GM19467 (cell line): ENCODE results near the gene RPS28.
"Not testable (repeated sequence)": the region's sequence is repeated elsewhere in the genome, so short reads cannot be mapped to it uniquely, and the experiment has no call there.

Experiments
- ATAC-seq: cut with Tn5 transposase; IDR thresholded peaks from one replicate; pipeline ENCODE4 v1.9.1; 2021; ENCODE audit warnings: mild to moderate bottlenecking, moderate library complexity; ENCODE audit not compliant: unreplicated experiment

RPS28 gene

GRCh38 chr19:8340341-8341096 lies 19.2 kb downstream of the RPS28 start:
- no peak for ATAC-seq

GRCh38 chr19:8341504-8341903 lies 20.2 kb downstream of the RPS28 start:
- not testable (repeated sequence) for ATAC-seq

- ATAC-seq, result no peak
These were observed 21.0 kb downstream of the RPS28 start for GRCh38 chr19:8342316-8342683.

GRCh38 chr19:8342684-8343482 lies 21.6 kb downstream of the RPS28 start, which contains the start of gene KANK3:
TSS of gene KANK3 (minus strand) at chr19:8343262. CDS start at chr19:8337828, 5,434 bp downstream.
- peak; percentile 95 for ATAC-seq

GRCh38 chr19:8343483-8343844 lies 22.2 kb downstream of the RPS28 start:
- no peak for ATAC-seq

GRCh38 chr19:8349629-8350372 lies 28.5 kb downstream of the RPS28 start:
- not testable (repeated sequence) for ATAC-seq

GRCh38 chr19:8352134-8352827 lies 31.0 kb downstream of the RPS28 start:
- ATAC-seq, result no peak

GRCh38 chr19:8352845-8353244 lies 31.5 kb downstream of the RPS28 start:
- ATAC-seq, result not testable (repeated sequence)

GRCh38 chr19:8355631-8356402 lies 34.5 kb downstream of the RPS28 start:
- ATAC-seq, result no peak

- no peak for ATAC-seq
These were observed 35.8 kb downstream of the RPS28 start for GRCh38 chr19:8357007-8357521.

- no peak for ATAC-seq
These were observed 37.7 kb downstream of the RPS28 start for GRCh38 chr19:8358948-8359347.

- no peak for ATAC-seq
These were observed 38.9 kb downstream of the RPS28 start for GRCh38 chr19:8360196-8360595.

GRCh38 chr19:8361921-8362793 lies 40.9 kb downstream of the RPS28 start:
- ATAC-seq, result no peak

GRCh38 chr19:8363803-8364771 lies 42.8 kb downstream of the RPS28 start, which contains the start of gene ANGPTL4:
TSS of gene ANGPTL4 (plus strand) at chr19:8364155. CDS start at chr19:8364322, 167 bp downstream.
- ATAC-seq, result no peak

GRCh38 chr19:8366121-8366581 lies 44.9 kb downstream of the RPS28 start:
- ATAC-seq, result no peak

GRCh38 chr19:8366961-8367326 lies 45.6 kb downstream of the RPS28 start:
- no peak for ATAC-seq

- no peak for ATAC-seq
These were observed 46.2 kb downstream of the RPS28 start for GRCh38 chr19:8367327-8368001.
